Esophagus squamous epithelium (tissue), 5 donors: Measurements from ENCODE around the gene VSX2. TPM values are rescaled to one million over a fixed set of nuclear protein-coding genes. Genes with fewer than 3 reads are reported as not detected.

ENCODE experiments used
- DNase-seq: peaks from one replicate; lab custom pipeline; 2025; lab: John Stamatoyannopoulos, UW
- H3K27ac ChIP-seq, 4 donors: fragments of 200-600 bp; sonication (generic); one replicate each; pipeline ENCODE4 v1.5.1; 2016 to 2019; ENCODE audit warnings: mild to moderate bottlenecking in 1 of 4
- H3K27me3 ChIP-seq, 4 donors: fragments of 200-600 bp; sonication (generic); 1 replicate in 3 of 4; 2 replicates in 1 of 4; pipeline versions ENCODE4 v1.5.1 to v1.6.0; 2017 to 2021; ENCODE audit warnings: antibody characterized with exemption in 1 of 4
- H3K36me3 ChIP-seq, 3 donors: fragments of 200-600 bp; sonication (generic); one replicate each; pipeline ENCODE4 v1.5.1; 2016 to 2019
- H3K4me1 ChIP-seq, 3 donors: fragments of 200-600 bp; sonication (generic); one replicate each; pipeline ENCODE4 v1.5.1; 2017 to 2019
- H3K4me3 ChIP-seq, 4 donors: fragments of 200-600 bp; sonication (generic); 1 replicate in 3 of 4; 2 replicates in 1 of 4; pipeline ENCODE4 v1.5.1; 2016 to 2019; ENCODE audit warnings: mild to moderate bottlenecking in 2 of 4, moderate library complexity in 1 of 4
- H3K9me3 ChIP-seq, 3 donors: fragments of 200-600 bp; sonication (generic); one replicate each; pipeline ENCODE4 v1.5.1; 2016 to 2019
- CTCF ChIP-seq, 6 experiments: fragments of 450-650 bp in 4 of 6; fragments of 200-600 bp in 2 of 6; sonication (generic) in 2 of 6; IDR thresholded peaks; one replicate each; pipeline ENCODE4 v1.5.1; 2016 to 2019; ENCODE audit warnings: antibody characterized with exemption in 6 of 6, mild to moderate bottlenecking in 4 of 6, moderate library complexity in 4 of 6
- POLR2A ChIP-seq, 4 donors: fragments of 450-650 bp; IDR thresholded peaks; one replicate each; pipeline ENCODE4 v1.6.1; 2017; ENCODE audit warnings: antibody characterized with exemption in 4 of 4, mild to moderate bottlenecking in 4 of 4, moderate library complexity in 3 of 4
- WGBS, 2 donors: methylation state at CpG; one replicate each; pipeline ENCODE4 v1.1.5; 2018; 5-methylcytosine and 5-hydroxymethylcytosine counted together
- intact Hi-C: fragments of 100-400 bp; cut with DNase I; formaldehyde crosslinking; loops from one replicate; pipeline ENCODE4 v1.15.0; 2022
- total RNA-seq, 4 donors: library from RNA; depleted of rRNA; stranded (reverse); fragments of >200 nt; gene quantifications; one replicate each; pipeline ENCODE4 v1.1.0, GENCODE V29; 2016
- donor health status: DM: yes; HTN: yes; CAD: no.

The VSX2 gene
- total RNA-seq, 4 donors from 2014 or later = not detected

GRCh38 chr14:74198441-74199234 is 40.6 kb upstream of the VSX2 start:
- Histone ChIP-seq H3K27me3 (no peaks in the 10 kb centered on the region), H3K36me3 (peaks cover 0 to 31% (median 0%) of the 10 kb centered on the region in 3 donors), H3K9me3 (no peaks in the 10 kb centered on the region), H3K4me3 (no peak overlapping the region), H3K4me1 (no peaks in the 10 kb centered on the region), H3K27ac (no peak overlapping the region)
- WGBS, 2 donors = 88 to 93% methylated on average over 7 of the region's 7 CpGs
- intact Hi-C loops = no loop called here
- TF ChIP-seq POLR2A (IDR thresholded peaks at IDR 0.05) (no peak), CTCF (IDR thresholded peaks at IDR 0.05) (no peak)
- DNase-seq = no peak

DNA sequence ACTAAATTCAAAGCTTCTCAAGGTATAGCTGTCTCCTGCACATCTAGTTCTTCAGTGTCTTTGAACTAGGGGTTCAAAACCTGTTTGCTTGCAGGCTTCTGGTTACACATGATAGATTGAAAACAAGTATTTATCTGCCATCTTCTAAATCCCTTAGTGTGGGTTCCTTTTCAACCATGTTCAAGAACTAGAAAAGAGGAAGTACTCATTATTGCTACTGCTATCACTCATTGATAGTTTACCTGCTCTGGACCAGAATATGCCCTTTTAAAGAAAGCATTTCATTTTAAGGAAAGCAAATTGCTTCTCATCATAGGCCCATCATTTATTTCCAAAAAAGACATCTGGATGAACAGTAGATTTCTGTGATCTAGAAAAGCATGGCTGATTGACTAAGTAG is 37.1 kb upstream of the VSX2 start:
- Histone ChIP-seq H3K4me1 (no peaks in the 10 kb centered on the region), H3K36me3 (peaks cover 0 to 38% (median 0%) of the 10 kb centered on the region in 3 donors), H3K4me3 (no peak overlapping the region), H3K9me3 (no peaks in the 10 kb centered on the region), H3K27ac (no peak overlapping the region), H3K27me3 (no peaks in the 10 kb centered on the region)
- intact Hi-C loops = no loop called here
- no peak for DNase-seq
- TF ChIP-seq POLR2A (IDR thresholded peaks at IDR 0.05) (no peak), CTCF (IDR thresholded peaks at IDR 0.05) (no peak)

DNA sequence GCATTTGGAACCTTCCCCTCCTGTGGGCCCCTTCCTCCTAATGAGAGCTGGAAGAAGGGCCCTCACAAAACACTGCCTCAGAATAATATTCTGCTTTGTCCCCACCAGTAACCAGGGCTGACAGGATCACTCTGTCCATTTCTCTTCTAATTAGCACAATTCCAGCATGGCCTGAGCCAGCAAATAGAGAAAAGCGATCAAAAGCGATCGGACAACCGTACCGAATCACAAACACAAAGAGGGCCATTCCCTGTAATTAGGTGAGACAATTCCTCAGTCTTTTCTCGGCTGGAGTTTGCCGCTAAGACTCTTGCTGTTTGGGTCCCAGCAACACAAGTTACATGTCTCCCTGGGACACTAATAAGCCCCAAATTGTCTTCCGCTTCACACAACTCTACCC is 35.6 kb upstream of the VSX2 start:
- 73 to 87% methylated on average over 4 to 6 of the region's 8 CpGs for WGBS, 2 donors
- Histone ChIP-seq H3K9me3 (no peaks in the 10 kb centered on the region), H3K27me3 (no peaks in the 10 kb centered on the region), H3K36me3 (peaks cover 0 to 38% (median 0%) of the 10 kb centered on the region in 3 donors), H3K27ac (no peak overlapping the region), H3K4me3 (no peak overlapping the region), H3K4me1 (no peaks in the 10 kb centered on the region)
- intact Hi-C loops = no loop called here
- no peak for TF ChIP-seq CTCF (IDR thresholded peaks at IDR 0.05)
- TF ChIP-seq POLR2A (IDR thresholded peaks at IDR 0.05) = no peak
- DNase-seq = no peak

GRCh38 chr14:74204491-74204890 is 34.8 kb upstream of the VSX2 start:
- DNase-seq = no peak
- TF ChIP-seq POLR2A (IDR thresholded peaks at IDR 0.05) (no peak), CTCF (IDR thresholded peaks at IDR 0.05) (no peak)
- H3K9me3 ChIP-seq = no peaks in the 10 kb centered on the region
- intact Hi-C loops = no loop called here
- H3K4me3 ChIP-seq = no peak overlapping the region
- H3K27me3 ChIP-seq = no peaks in the 10 kb centered on the region
- H3K27ac ChIP-seq = no peak overlapping the region
- WGBS, 2 donors = 91 to 97% methylated on average over 4 to 6 of the region's 6 CpGs
- H3K4me1 ChIP-seq = no peaks in the 10 kb centered on the region
- peaks cover 0 to 30% (median 0%) of the 10 kb centered on the region in 3 donors for H3K36me3 ChIP-seq

DNA sequence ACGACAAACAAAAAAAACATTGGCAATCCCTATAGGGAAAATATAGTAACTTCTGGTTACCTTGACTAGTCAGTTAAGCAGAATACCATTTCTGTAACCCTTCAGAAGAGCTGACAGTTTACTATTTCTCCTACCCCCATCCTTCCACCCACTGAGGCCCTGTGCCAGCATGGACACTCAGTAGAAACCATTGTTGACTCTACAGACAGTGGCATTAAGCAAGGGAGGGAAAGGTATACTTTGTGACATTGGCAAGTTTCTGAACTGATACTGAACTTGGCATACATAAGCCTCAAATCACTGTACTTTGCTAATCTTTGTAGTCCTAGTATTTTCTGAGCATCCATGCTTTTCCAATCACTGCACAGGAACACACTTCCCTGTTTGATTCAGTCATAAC is 33.4 kb upstream of the VSX2 start:
- Histone ChIP-seq H3K9me3 (no peaks in the 10 kb centered on the region), H3K27me3 (no peaks in the 10 kb centered on the region), H3K4me1 (no peaks in the 10 kb centered on the region), H3K4me3 (no peak overlapping the region), H3K27ac (no peak overlapping the region), H3K36me3 (peaks cover 0 to 24% (median 0%) of the 10 kb centered on the region in 3 donors)
- intact Hi-C loops = no loop called here
- WGBS, 2 donors = 73 to 86% methylated on average over 1 of the region's 1 CpG
- TF ChIP-seq POLR2A (IDR thresholded peaks at IDR 0.05) (no peak), CTCF (IDR thresholded peaks at IDR 0.05) (no peak)
- no peak for DNase-seq
